DOHH2 (cell line): ENCODE data around the gene DZIP1.

Source experiments
- H3F3A ChIP-seq: fragments of 200-600 bp; sonication (generic), shearing (Covaris generic); 2 replicates; pipeline ENCODE4 v1.6.0; 2016; ENCODE audit warnings: antibody characterized with exemption, mild to moderate bottlenecking; ENCODE audit not compliant: control insufficient read depth, insufficient read depth
- H3K27ac ChIP-seq: fragments of 200-600 bp; sonication (generic); 2 replicates; pipeline ENCODE4 v1.5.1; 2014; ENCODE audit warnings: low read depth, mild to moderate bottlenecking, low read length, moderate library complexity
- H3K27me3 ChIP-seq: fragments of 200-600 bp; sonication (generic); 2 replicates; pipeline ENCODE4 v1.6.1; 2014; ENCODE audit warnings: mild to moderate bottlenecking, low read length, mixed read lengths; ENCODE audit not compliant: control insufficient read depth
- H3K36me3 ChIP-seq: fragments of 200-600 bp; sonication (generic); 2 replicates; pipeline ENCODE4 v1.6.1; 2014; ENCODE audit warnings: mild to moderate bottlenecking, low read length, moderate library complexity, mixed read lengths; ENCODE audit not compliant: control insufficient read depth
- H3K4me1 ChIP-seq: fragments of 200-600 bp; sonication (generic); 2 replicates; pipeline ENCODE4 v1.6.1; 2014; ENCODE audit warnings: mild to moderate bottlenecking, low read length, mixed read lengths; ENCODE audit not compliant: control insufficient read depth
- H3K4me2 ChIP-seq: fragments of 200-600 bp; sonication (generic); 2 replicates; pipeline ENCODE4 v1.6.0; 2014; ENCODE audit warnings: mild to moderate bottlenecking, low read length, moderate library complexity
- H3K4me3 ChIP-seq: fragments of 200-600 bp; sonication (generic); 2 replicates; pipeline ENCODE4 v1.5.1; 2014; ENCODE audit warnings: mild to moderate bottlenecking, low read length, mixed read lengths
- H3K79me2 ChIP-seq: fragments of 200-600 bp; sonication (generic); 2 replicates; pipeline ENCODE4 v1.6.1; 2014; ENCODE audit warnings: mild to moderate bottlenecking, low read length, mixed read lengths; ENCODE audit not compliant: control insufficient read depth
- H3K9me2 ChIP-seq: fragments of 200-600 bp; sonication (generic); replicated peaks from 2 replicates; pipeline ENCODE4 v1.6.1; 2014; ENCODE audit warnings: mild to moderate bottlenecking, low read length, mixed read lengths; ENCODE audit not compliant: control insufficient read depth
- H3K9me3 ChIP-seq: fragments of 200-600 bp; sonication (generic); 2 replicates; pipeline ENCODE4 v1.6.1; 2014; ENCODE audit warnings: antibody characterized with exemption, low read length, mixed read lengths; ENCODE audit not compliant: control insufficient read depth, insufficient read depth
- H4K20me1 ChIP-seq: fragments of 200-600 bp; sonication (generic); 2 replicates; pipeline ENCODE4 v1.6.0; 2014; ENCODE audit warnings: low read depth, mild to moderate bottlenecking, antibody characterized with exemption, low read length, moderate library complexity; ENCODE audit not compliant: control insufficient read depth, insufficient read depth
- CTCF ChIP-seq: fragments of 200-600 bp; sonication (generic); IDR thresholded peaks from one replicate; pipeline ENCODE4 v1.5.1; 2014; ENCODE audit warnings: antibody characterized with exemption, mild to moderate bottlenecking, low read depth, low read length; ENCODE audit not compliant: poor library complexity, severe bottlenecking
- EZH2phosphoT487 ChIP-seq: fragments of 200-600 bp; sonication (generic); IDR thresholded peaks from 2 replicates; pipeline ENCODE4 v1.6.1; 2017; ENCODE audit warnings: borderline replicate concordance, mild to moderate bottlenecking, antibody characterized with exemption, low read length, moderate library complexity, mixed read lengths

The DZIP1 gene

GRCh38 chr13:95601216-95601615 is 43.3 kb downstream of the DZIP1 start:
- Histone ChIP-seq H3F3A (no peaks in the 10 kb centered on the region), H3K9me3 (no peaks in the 10 kb centered on the region), H3K27ac (no peak overlapping the region), H3K27me3 (0 out of 2 replicates have a peak, but pooled peaks cover 6% of the 10 kb centered on the region), H4K20me1 (no peaks in the 10 kb centered on the region), H3K9me2 (no peaks in the 10 kb centered on the region), H3K4me1 (no peaks in the 10 kb centered on the region), H3K79me2 (no peaks in the 10 kb centered on the region), H3K4me2 (no peak overlapping the region), H3K4me3 (no peak overlapping the region), H3K36me3 (no peaks in the 10 kb centered on the region)
- TF ChIP-seq EZH2phosphoT487 (no peak), CTCF (no peak)

GRCh38 chr13:95596701-95597100 is 47.8 kb downstream of the DZIP1 start:
- Histone ChIP-seq H3K4me2 (no peak overlapping the region), H3K36me3 (no peaks in the 10 kb centered on the region), H3K9me3 (no peaks in the 10 kb centered on the region), H3F3A (no peaks in the 10 kb centered on the region), H3K27ac (no peak overlapping the region), H3K4me3 (no peak overlapping the region), H3K79me2 (no peaks in the 10 kb centered on the region), H3K4me1 (no peaks in the 10 kb centered on the region), H3K27me3 (0 out of 2 replicates have a peak, but pooled peaks cover 3% of the 10 kb centered on the region), H3K9me2 (no peaks in the 10 kb centered on the region), H4K20me1 (no peaks in the 10 kb centered on the region)
- TF ChIP-seq EZH2phosphoT487 (no peak), CTCF (no peak)

GRCh38 chr13:95593462-95593861 is 51.0 kb downstream of the DZIP1 start:
- Histone ChIP-seq H3K9me3 (no peaks in the 10 kb centered on the region), H3K36me3 (no peaks in the 10 kb centered on the region), H3K4me1 (no peaks in the 10 kb centered on the region), H3K27ac (no peak overlapping the region), H3F3A (no peaks in the 10 kb centered on the region), H4K20me1 (no peaks in the 10 kb centered on the region), H3K27me3 (no peaks in the 10 kb centered on the region), H3K4me3 (no peak overlapping the region), H3K4me2 (no peak overlapping the region), H3K9me2 (no peaks in the 10 kb centered on the region), H3K79me2 (no peaks in the 10 kb centered on the region)
- no peak for TF ChIP-seq CTCF
- TF ChIP-seq EZH2phosphoT487: no peak

- no peaks in the 10 kb centered on the region for H3K27me3 ChIP-seq
- H4K20me1 ChIP-seq: no peaks in the 10 kb centered on the region
- no peaks in the 10 kb centered on the region for H3F3A ChIP-seq
- no peaks in the 10 kb centered on the region for H3K79me2 ChIP-seq
- TF ChIP-seq CTCF (no peak), EZH2phosphoT487 (no peak)
- H3K27ac ChIP-seq: no peak overlapping the region
- no peaks in the 10 kb centered on the region for H3K9me2 ChIP-seq
- H3K4me3 ChIP-seq: no peak overlapping the region
- H3K4me2 ChIP-seq: no peak overlapping the region
- H3K36me3 ChIP-seq: no peaks in the 10 kb centered on the region
- H3K9me3 ChIP-seq: no peaks in the 10 kb centered on the region
- H3K4me1 ChIP-seq: no peaks in the 10 kb centered on the region
These were observed 55.8 kb downstream of the DZIP1 start for GRCh38 chr13:95588721-95589120.
